Motor neuron (in vitro differentiated cells): ENCODE data around the gene CD44. TPM values are rescaled to one million over a fixed set of nuclear protein-coding genes. Genes with fewer than 3 reads are reported as not detected.
A peak's percentile ranks its signal among the peaks of the same experiment; 100 is the strongest.
"Not testable (repeated sequence)": the region's sequence is repeated elsewhere in the genome, so short reads cannot be mapped to it uniquely, and the experiment has no call there.

Source experiments
- ATAC-seq, 8 experiments: fragments of 200-7000 bp; cut with Tn5 transposase; replicated peaks in 6 of 8; 2 replicates each; pipeline ENCODE4 v1.8.0; 2021; ENCODE audit warnings: mild to moderate bottlenecking in 8 of 8, moderate library complexity in 8 of 8
- H3K27ac ChIP-seq, 2 donors: fragments of 250-450 bp; sonication (Bioruptor Pico); 2 replicates each; pipeline ENCODE4 v1.9.0; 2021; ENCODE audit warnings: antibody characterized with exemption in 2 of 2, mild to moderate bottlenecking in 2 of 2, moderate library complexity in 1 of 2
- H3K4me1 ChIP-seq, 2 donors: fragments of 250-450 bp; sonication (Bioruptor Pico); replicated peaks in 1 of 2; 2 replicates each; pipeline ENCODE4 v1.6.1; 2021; ENCODE audit warnings: antibody characterized with exemption in 2 of 2, mild to moderate bottlenecking in 2 of 2, moderate library complexity in 1 of 2
- H3K4me3 ChIP-seq, 5 donors: fragments of 250-450 bp; sonication (Bioruptor Pico); 2 replicates each; pipeline ENCODE4 v1.9.0; 2021; ENCODE audit warnings: antibody characterized with exemption in 5 of 5, mild to moderate bottlenecking in 5 of 5, moderate library complexity in 4 of 5
- WGBS, 10 experiments: fragments of 450-650 bp; shearing (Covaris generic); methylation state at CpG; one replicate each; pipeline ENCODE4 v1.0.0; 2022; 5-methylcytosine and 5-hydroxymethylcytosine counted together
- in situ Hi-C, 9 experiments: fragments of 400-800 bp; cut with MboI; loops; one replicate each; pipeline ENCODE4 v1.15.0; 2021; ENCODE audit warnings: low sequenced_read_pairs in 9 of 9, low pct_unique_long_range_greater_than_20kb in 2 of 9; ENCODE audit not compliant: unreplicated experiment in 9 of 9
- total RNA-seq, 8 experiments: library from RNA; unstranded; fragments of 300-600 nt; gene quantifications; 2 replicates each; pipeline versions ENCODE4 v1.2.3 to v1.2.4, GENCODE V29; 2022

CD44 gene
- total RNA-seq, 8 experiments from 2014 or later: 0.05 to 107 (median 42.9) TPM

- WGBS, 10 experiments: 60 to 100% (median 90%) methylated on average over 1 to 2 of the region's 2 CpGs; no CpG with 5 or more reads in 3 of the 10 experiments
- H3K4me3 ChIP-seq: no peak overlapping the region
- H3K27ac ChIP-seq: no peak overlapping the region
- ATAC-seq: no peak
- no peaks in the 10 kb centered on the region for H3K4me1 ChIP-seq
- in situ Hi-C loops: no loop called here
Measured at GRCh38 chr11:35104655-35105054, 34.3 kb upstream of the CD44 start.

- in situ Hi-C loops: no loop called here
- H3K4me1 ChIP-seq: no peaks in the 10 kb centered on the region
- H3K27ac ChIP-seq: no peak overlapping the region
- ATAC-seq: peak in 1 of 8 experiments; percentile 50
- no peak overlapping the region for H3K4me3 ChIP-seq
Measured at GRCh38 chr11:35105319-35106079, 33.5 kb upstream of the CD44 start.

- Histone ChIP-seq H3K4me3 (no peak overlapping the region), H3K27ac (no peak overlapping the region), H3K4me1 (no peaks in the 10 kb centered on the region)
- ATAC-seq: no peak
- in situ Hi-C loops: no loop called here
- 65 to 100% (median 84%) methylated on average over 1 to 2 of the region's 2 CpGs; no CpG with 5 or more reads in 1 of the 10 experiments for WGBS, 10 experiments
Measured at GRCh38 chr11:35106595-35106994, 32.4 kb upstream of the CD44 start.

- Histone ChIP-seq H3K4me1 (no peaks in the 10 kb centered on the region), H3K4me3 (no peak overlapping the region), H3K27ac (no peak overlapping the region)
- in situ Hi-C loops: no loop called here
- no peak for ATAC-seq
- 65 to 93% (median 77%) methylated on average over 1 to 2 of the region's 2 CpGs; no CpG with 5 or more reads in 6 of the 10 experiments for WGBS, 10 experiments
Measured at GRCh38 chr11:35107861-35108260, 31.1 kb upstream of the CD44 start.

- H3K4me1 ChIP-seq, H3K27ac ChIP-seq, in situ Hi-C loops, ATAC-seq, H3K4me3 ChIP-seq: not testable (repeated sequence)
- WGBS, 10 experiments: 20 to 60% (median 50%) methylated on average over 1 of the region's 1 CpG; no CpG with 5 or more reads in 7 of the 10 experiments
Measured at GRCh38 chr11:35108336-35108735, 30.6 kb upstream of the CD44 start.

GRCh38 chr11:35109041-35109440 lies 29.9 kb upstream of the CD44 start:
- H3K27ac ChIP-seq: no peak overlapping the region
- in situ Hi-C loops: no loop called here
- ATAC-seq: no peak
- H3K4me1 ChIP-seq: no peaks in the 10 kb centered on the region
- no peak overlapping the region for H3K4me3 ChIP-seq

GRCh38 chr11:35109827-35110226 lies 29.1 kb upstream of the CD44 start:
- Histone ChIP-seq H3K4me3 (no peak overlapping the region), H3K4me1 (no peaks in the 10 kb centered on the region), H3K27ac (no peak overlapping the region)
- ATAC-seq: no peak
- in situ Hi-C loops: no loop called here

- in situ Hi-C loops: no loop called here
- Histone ChIP-seq H3K4me1 (no peaks in the 10 kb centered on the region), H3K4me3 (no peak overlapping the region), H3K27ac (no peak overlapping the region)
- peak in 2 of 8 experiments; percentile 82 to 94 for ATAC-seq
- WGBS, 10 experiments: 60 to 100% (median 88%) methylated on average over 1 to 3 of the region's 4 CpGs; no CpG with 5 or more reads in 2 of the 10 experiments
Measured at GRCh38 chr11:35111161-35112055, 27.6 kb upstream of the CD44 start.

GRCh38 chr11:35112056-35112845 lies 26.7 kb upstream of the CD44 start:
- Histone ChIP-seq H3K27ac (no peak overlapping the region), H3K4me3 (no peak overlapping the region), H3K4me1 (no peaks in the 10 kb centered on the region)
- in situ Hi-C loops: no loop called here
- 58 to 90% (median 80%) methylated on average over 2 to 5 of the region's 13 CpGs; no CpG with 5 or more reads in 3 of the 10 experiments for WGBS, 10 experiments
- no peak for ATAC-seq

- whole genome bisulfite sequencing, 10 experiments: 50 to 100% (median 73%) methylated on average over 1 of the region's 1 CpG; no CpG with 5 or more reads in 4 of the 10 experiments
- in situ Hi-C loops: no loop called here
- H3K27ac ChIP-seq: no peak overlapping the region
- H3K4me1 ChIP-seq: no peaks in the 10 kb centered on the region
- ATAC-seq: no peak
- no peak overlapping the region for H3K4me3 ChIP-seq
Measured at GRCh38 chr11:35112846-35113105, 26.2 kb upstream of the CD44 start.

- no peak for ATAC-seq
- Histone ChIP-seq H3K4me3 (no peak overlapping the region), H3K27ac (no peak overlapping the region), H3K4me1 (no peaks in the 10 kb centered on the region)
- 67 to 92% (median 81%) methylated on average over 1 to 6 of the region's 9 CpGs; no CpG with 5 or more reads in 1 of the 10 experiments for WGBS, 10 experiments
- in situ Hi-C loops: no loop called here
Measured at GRCh38 chr11:35114906-35115687, 23.9 kb upstream of the CD44 start.

- Histone ChIP-seq H3K27ac (no peak overlapping the region), H3K4me3 (no peak overlapping the region), H3K4me1 (no peaks in the 10 kb centered on the region)
- WGBS, 10 experiments: 86 to 100% (median 100%) methylated on average over 1 to 3 of the region's 4 CpGs; no CpG with 5 or more reads in 5 of the 10 experiments
- no peak for ATAC-seq
- in situ Hi-C loops: no loop called here
Measured at GRCh38 chr11:35115688-35116030, 23.3 kb upstream of the CD44 start.
